GM12875 (cell line): ENCODE results near the gene JMJD1C.
"Not testable (repeated sequence)": the region's sequence is repeated elsewhere in the genome, so short reads cannot be mapped to it uniquely, and the experiment has no call there.

Experiments
- H3K4me3 ChIP-seq: one replicate; pipeline ENCODE4 v1.5.1; 2011; ENCODE audit warnings: low read depth, low read length, control low read depth
- TF ChIP-seq, protein P1 (sequence below): IDR thresholded peaks from 2 replicates; pipeline ENCODE4 v1.5.1; 2011; ENCODE audit warnings: low read depth, mild to moderate bottlenecking, control low read depth, inconsistent platforms, low read length, moderate library complexity, borderline replicate concordance; ENCODE audit not compliant: insufficient read depth

The JMJD1C gene

DNA sequence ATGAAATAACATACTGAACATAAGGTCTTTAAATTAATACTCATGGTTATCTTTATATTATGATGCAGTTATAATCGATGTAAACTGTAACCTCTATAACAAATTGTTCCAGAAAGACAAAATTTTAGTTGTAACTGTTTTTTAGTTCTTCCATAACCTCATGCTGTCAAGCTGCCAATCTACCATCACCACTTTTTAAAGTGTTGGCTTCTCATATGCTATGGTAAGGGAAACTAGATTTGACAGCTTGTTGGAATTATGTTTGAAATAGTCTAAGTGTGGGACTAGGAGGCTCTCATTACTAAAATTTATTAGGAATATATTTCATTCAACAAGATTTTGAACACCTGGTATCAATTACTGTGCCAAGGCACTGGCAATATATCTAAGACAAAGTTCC, 227.3 kb downstream of the JMJD1C start:
- TF ChIP-seq, protein P1, sequence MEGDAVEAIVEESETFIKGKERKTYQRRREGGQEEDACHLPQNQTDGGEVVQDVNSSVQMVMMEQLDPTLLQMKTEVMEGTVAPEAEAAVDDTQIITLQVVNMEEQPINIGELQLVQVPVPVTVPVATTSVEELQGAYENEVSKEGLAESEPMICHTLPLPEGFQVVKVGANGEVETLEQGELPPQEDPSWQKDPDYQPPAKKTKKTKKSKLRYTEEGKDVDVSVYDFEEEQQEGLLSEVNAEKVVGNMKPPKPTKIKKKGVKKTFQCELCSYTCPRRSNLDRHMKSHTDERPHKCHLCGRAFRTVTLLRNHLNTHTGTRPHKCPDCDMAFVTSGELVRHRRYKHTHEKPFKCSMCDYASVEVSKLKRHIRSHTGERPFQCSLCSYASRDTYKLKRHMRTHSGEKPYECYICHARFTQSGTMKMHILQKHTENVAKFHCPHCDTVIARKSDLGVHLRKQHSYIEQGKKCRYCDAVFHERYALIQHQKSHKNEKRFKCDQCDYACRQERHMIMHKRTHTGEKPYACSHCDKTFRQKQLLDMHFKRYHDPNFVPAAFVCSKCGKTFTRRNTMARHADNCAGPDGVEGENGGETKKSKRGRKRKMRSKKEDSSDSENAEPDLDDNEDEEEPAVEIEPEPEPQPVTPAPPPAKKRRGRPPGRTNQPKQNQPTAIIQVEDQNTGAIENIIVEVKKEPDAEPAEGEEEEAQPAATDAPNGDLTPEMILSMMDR = no peak
- H3K4me3 ChIP-seq = no peak overlapping the region

DNA sequence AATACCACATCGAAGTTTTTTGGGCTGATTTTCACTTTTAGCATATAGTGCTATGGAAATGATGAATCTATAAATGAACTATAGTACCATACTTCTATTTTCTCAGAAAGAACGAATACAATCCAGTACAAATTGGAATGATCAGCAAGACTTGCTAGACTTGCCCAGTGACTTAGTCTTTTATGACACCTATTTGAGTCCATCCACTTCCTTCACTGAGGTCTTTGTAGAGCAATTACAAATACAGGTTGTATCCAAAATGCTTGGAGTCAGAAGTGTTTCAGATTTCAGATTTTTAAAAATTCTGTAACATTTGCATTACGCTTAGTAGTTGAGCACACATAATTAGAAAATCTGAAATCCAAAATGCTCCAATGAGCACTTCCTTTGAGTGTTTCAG, 228.4 kb downstream of the JMJD1C start:
- H3K4me3 ChIP-seq = no peak overlapping the region

DNA sequence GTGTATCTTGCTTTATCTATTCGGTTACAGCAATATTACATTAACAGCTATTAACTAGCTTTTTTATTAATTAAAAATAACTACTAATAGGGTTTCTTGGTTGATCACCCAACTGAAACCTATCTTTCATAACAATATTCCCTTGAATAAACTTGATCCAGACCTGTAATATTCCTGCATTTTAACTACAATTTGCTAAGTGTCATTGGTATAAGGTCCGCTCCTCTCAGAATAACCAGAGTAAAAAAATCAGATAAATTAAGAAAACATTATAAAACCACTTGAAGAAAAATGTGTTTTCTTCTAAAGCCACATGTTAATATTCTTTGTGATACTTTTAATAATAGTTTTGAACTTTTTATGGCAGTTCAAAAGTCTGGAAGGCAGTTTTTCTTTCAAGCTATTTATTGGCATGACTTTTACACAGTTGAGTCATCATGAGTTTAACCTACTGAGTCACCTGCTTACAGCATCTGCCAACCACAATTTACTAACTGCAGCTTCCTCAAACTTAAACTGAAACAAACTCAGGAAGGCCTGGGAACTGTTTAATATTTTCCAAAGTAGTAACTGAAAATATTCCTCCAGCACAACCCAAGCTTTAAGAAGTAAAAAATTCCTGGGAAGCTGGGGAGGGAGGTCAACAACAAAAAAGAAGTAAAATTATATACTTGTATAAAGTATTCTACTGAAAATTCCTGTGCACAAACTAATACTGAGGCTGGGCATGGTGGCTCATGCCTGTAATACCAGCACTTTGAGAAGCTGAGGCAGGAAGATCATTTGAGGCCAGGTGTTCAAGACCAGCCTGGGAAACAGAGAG, 229.5 kb downstream of the JMJD1C start:
- H3K4me3 ChIP-seq = no peak overlapping the region
- TF ChIP-seq, protein P1 = no peak

More for the DNA sequence above, 228.4 kb downstream of the JMJD1C start:
- TF ChIP-seq, protein P1 = no peak

DNA sequence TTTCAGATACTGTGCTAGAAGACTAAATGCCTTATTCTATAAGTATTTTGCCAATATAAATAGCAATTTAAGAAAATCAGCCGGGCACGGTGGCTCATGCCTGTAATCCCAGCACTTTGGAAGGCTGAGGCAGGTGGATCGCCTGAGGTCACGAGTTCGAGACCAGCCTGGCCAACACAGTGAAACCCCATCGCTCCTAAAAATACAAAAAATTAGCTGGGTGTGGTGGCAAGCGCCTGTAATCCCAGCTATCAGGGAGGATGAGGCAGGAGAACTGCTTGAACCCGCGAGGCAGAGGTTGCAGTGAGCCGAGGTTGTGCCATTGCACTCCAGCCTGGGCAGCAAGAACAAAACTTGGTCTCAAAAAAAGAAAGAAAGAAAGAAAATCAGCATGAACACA, 230.6 kb downstream of the JMJD1C start:
- not testable (repeated sequence) for H3K4me3 ChIP-seq

DNA sequence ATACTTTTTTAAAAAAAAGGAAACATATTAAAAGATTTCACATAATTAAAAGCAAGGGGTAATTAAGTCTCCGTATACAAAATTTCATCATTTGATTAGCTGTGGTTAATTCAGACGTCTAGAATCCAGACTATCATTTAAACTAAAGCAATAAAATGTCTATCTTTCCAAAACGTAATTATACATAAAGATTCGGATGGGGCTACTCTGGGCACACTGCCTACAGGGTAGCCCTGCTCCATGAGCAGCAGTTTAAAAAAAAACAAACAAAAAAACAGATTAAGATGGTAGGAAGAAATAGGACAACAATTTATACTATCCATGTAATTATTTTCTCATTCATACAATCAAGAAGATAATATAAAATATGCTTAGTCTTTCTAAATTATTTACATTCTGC, 236.6 kb downstream of the JMJD1C start:
- TF ChIP-seq, protein P1 = no peak
- no peak overlapping the region for H3K4me3 ChIP-seq

DNA sequence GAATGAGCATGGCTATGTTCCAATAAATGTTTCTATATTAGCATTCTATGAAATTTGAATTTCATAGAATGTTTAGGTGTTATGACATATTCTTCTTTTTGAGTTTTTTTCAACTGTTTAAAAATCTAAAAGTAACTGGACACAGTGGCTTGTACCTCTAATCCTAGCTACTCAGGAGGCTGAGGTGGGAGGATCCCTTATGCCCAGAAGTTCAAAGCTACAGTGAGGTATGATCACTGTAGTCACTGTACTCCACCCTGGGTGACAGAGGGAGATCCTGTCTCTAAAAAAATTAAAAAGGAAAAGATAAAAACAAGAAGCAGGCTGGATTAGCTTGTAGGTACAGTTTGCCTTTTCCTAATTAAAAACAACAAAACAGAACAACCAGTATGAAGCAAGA, 237.5 kb downstream of the JMJD1C start:
- H3K4me3 ChIP-seq = no peak overlapping the region
- TF ChIP-seq, protein P1 = no peak

DNA sequence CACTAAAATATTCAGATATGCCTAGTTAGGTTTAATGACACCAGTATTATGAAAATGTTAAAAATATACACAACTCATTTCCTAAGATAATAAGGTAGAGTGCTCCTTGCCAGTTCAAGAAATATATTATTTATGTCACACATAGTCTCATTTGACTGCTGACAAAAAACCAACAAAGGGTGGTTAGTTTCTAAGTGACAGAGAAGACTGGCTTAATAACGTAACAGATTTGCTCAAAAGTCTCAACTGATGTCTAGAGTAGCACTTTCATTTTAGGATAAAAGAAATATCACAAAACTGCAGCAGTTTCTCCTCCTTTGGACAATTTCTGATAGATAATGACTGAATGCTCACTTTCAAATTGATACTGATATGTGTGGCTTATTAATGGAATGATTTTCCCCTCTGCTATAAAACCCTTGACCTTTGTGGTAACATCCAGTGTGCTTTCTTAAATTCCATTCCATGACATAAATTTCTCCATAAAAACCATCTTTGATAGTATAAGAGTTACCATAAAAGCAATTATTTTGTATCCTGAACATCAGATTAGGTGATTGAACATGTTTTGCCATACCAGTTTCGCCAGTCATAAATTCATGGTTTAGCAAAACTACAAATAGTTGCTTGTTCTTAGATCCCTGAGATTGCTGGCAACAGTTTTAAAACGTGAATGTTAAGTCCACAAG, 238.4 kb downstream of the JMJD1C start:
- TF ChIP-seq, protein P1 = no peak
- H3K4me3 ChIP-seq = no peak overlapping the region
